Ammon's horn (tissue), 1 donor: ENCODE measurements around the gene RALGPS1.
A peak's percentile ranks its signal among the peaks of the same experiment; 100 is the strongest.

ENCODE experiments used
- DNase-seq: peaks from one replicate; pipeline ENCODE4 v3.0.0-alpha.2; 2016; ENCODE audit warnings: low spot score

RALGPS1 gene

DNA sequence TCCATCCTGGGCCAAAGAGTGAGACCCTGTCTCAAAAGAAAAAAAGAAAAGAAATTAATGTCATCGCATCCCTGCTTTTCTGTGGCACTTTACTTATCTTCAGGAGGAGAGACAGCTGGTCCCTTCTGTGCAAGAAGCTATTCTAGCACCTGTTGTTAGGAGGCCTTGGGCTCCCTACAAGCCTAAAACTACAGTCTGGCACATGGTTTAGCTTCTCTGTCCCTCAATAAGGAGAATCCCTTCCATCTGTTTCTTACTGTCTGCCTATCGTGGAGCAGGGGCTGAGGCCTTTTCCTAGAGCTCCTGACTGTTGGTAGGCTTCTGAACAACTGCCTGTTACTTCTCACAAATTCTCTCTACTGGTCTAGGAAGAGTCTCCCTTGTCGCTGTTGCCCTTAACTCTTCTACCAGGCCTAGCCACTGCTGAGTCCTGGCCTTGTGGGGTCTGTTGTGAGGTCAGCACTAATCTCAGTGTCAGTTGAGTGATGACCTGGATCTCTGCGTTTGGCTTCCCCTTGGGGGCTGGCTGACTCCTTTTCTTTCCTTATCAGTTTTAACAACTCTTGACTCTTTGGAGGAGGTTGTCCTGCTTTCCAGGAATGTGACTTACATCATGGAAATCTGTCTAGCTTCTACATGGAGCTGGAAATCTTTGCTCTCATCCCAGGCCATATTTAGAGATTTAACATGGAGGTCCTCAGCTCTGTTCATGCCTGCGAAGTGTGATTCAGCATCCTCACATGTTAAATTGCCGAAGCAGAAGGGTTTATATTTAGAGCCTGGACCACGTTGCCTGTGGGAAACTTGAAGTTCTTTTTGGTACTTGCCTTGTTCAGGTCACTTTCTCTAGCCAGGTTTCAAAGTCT, 344.3 kb downstream of the RALGPS1 start:
- no peak for DNase-seq

DNA sequence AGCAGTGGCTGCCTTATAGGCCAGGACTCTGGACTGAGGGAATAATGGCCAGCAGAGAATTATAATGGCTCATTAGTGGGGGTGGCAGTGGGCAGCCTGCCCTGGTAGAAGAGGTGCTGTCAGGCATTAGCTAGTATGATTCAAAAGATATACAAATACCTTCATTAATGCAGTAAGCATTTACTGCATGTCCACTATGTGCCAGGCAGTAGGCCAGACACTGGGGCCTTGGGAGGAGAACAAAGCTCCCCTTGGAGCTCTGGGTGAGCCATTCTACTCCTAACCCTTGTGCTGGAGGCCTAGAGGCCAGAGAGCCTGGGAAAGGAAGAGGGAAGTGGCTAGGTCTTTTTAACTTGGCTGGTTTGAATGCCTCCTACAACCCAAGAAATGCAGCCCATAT, 348.0 kb downstream of the RALGPS1 start:
- DNase-seq: peak; percentile 48

DNA sequence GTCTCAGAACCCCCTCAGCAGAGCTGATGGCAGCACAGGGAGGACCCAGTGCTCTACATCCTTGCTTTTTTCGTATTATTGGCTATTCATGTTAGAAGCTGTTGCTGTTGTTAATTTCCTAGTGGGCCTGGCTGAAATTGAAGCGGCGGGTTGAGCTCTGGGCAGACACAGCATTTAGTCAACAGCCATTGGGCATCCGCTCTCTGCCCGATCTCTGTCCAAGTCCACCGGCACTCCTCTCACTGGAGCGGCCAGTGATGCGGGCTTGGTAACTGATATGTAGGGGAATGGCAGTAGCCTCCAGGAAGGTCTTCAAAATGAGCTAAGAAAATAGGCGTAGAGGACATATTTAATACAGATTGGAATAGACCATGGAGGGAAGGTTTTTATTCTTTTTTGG, 348.7 kb downstream of the RALGPS1 start:
- no peak for DNase-seq

DNA sequence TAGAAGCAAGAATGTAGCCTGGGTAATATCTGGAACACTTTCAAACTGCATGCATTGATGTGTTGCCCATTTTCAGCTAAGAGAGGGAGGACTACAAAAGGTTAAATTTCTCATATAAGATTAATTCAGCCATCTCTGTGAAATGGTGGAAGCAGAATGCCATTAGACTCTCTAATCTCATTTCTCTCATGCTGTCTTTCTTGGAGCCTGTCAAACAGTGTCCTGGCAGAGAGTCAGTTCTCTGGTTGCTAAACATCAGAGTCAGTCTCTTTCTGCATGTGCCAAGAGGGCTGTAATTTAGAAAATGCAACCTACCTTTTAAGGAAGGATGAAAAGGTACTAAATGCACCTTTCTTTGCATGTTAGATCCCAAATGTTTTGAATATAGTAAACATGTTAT, 349.1 kb downstream of the RALGPS1 start:
- DNase-seq: peak; percentile 75

DNA sequence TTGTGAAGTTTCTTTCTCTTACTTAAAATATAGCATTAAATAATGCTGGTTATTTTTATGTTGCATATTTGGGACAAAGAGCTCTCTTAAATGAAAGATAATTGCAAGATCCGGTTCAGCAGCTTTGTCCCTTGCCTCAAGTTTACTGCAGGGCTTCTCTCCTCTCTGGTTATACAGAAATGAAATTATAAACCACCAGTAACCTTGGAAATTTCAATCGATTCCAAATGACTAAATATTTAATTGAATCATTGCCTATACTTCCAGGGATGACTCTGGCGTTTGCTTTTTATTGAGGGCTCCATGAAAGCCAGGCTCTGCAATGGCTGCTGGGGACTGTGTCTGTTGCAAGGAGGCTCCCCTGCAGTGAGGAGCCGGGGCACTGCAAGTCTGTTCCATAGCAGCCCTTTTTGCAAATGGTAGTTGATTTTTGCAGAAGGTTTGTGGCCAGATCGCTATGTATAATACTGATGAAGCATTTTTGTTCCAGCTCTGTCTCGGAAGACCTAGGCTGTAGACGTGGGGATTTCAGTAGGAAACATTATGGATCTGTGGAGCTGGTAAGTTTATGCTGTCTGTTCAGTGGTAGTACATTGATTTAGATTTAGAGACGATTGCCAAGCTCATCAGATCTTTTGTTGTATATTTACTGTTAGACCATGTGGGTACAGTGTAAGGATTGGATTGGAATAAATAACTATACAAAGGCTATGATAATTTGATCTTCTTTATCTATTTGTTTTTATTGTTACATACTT, 350.1 kb downstream of the RALGPS1 start, which contains the start of gene GARNL3:
TSS of gene GARNL3 (plus strand) at position 313 of the 758 bp plus-strand sequence. CDS start at position 417, 104 bp downstream.
- peak; percentile 54 for DNase-seq

DNA sequence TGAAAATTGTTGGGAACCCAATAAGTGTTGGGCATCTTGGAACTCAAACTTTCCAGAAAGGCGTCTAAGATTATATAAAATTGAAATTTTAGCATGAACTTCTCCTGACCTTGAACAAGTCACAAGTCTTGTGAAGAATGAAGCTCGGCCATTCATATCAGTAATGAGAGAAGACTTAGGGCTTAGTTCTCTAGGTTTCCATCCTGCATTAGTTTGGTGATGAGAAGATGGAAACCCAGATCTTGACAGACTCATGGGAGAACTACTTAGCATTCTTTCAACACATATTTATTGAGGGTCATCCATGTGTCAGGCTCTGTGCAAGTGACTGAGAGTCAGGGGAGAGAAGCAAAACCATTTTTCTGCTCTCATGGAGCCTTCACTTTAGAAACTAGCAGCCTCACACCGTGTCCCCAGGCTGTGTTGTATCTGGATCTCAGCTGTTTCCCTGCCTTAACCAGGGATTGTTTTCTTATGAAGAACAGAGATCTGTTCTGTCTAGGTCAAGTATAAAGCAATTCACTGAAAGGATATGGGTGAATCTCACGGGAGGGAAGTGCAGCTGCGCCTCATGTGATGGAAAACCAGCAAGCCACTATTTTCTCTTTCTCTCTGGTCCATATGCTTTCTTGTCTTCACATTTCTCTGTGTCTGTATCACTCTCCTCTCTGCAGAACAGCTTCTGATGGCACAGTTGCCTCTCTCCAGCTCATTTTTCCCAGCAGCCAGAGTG, 353.4 kb downstream of the RALGPS1 start:
- DNase-seq: peak; percentile 56

DNA sequence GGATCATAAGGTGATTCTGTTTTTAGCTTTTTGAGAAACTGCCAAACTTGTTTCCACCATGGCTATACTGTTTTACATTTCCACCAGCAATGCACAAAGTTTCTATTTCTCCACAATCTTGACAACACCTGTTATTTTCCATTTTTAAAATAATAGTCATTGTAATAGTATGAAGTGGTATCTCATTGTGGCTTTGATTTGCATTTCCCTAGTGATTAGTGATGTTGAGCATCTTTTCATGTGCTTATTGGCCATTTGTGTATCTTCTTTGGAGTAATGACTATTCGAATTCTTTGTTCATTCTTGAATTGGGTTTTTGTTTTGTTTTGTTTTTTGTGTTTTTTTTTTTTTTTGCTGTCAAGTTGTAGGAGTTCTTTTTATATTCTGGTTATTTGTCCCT, 354.9 kb downstream of the RALGPS1 start:
- no peak for DNase-seq
